Suppressor macrophage (primary cell): ENCODE measurements around the gene EXOC4.

Experiments used
- DNase-seq, 4 experiments: peaks; one replicate each; pipeline ENCODE4 v3.0.0-alpha.2; 2020 to 2022

Gene EXOC4

DNA sequence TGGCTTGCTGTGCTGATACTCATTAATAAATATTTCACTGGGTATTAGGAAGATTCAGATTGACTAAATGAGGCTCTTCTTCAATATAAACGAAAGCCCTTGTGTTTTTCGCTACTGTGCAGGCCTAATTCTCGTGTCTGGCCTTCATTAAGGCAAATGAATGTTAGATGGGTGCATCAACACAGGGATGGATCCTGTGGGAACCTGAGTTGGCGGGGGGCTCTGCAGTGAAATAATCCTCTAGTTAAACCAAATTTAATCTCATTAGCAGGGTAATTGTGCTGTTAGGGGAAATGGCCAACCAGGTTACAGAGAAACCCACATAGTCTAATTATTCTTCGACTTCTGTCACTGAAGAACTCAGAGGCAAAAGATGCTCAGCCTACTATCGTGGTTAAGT, 548.5 kb downstream of the EXOC4 start:
- DNase-seq: no peak

DNA sequence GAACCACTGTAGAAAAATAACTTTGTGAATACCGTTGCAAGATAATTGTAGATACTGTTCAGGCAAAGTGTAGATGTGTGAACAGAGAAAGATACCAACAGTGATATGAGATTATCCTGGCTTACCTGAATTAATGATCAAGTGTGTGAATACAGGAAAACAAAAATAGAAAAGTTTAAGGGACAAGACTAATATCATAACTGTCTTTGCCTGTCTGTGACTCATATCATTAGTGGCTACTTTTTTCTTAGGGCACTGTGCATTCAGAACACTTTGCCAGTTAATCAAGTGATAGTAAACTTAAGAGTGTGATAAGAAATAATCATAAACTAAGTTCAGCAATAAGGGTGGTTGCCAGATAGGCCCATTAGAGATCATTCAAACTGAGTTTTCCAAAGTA, 551.2 kb downstream of the EXOC4 start:
- DNase-seq: no peak

DNA sequence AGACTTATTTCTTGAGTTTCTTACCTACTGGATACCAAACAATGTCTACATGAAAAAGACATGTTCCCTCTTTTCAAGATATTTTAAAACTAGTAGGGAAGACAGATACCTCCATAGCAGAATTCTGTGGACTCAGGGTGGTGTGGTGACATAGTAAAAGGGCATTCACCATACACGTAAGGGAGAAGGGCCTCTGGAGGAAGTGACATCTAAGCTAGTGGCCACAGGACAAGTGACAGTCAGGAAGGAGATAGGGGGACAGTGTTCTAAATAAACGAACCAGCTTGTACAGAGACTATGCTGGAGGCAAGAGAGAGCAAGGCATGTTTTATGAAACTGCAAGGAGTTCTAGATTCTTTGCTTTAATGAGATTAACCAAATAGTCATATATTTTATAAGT, 552.5 kb downstream of the EXOC4 start:
- DNase-seq: no peak

DNA sequence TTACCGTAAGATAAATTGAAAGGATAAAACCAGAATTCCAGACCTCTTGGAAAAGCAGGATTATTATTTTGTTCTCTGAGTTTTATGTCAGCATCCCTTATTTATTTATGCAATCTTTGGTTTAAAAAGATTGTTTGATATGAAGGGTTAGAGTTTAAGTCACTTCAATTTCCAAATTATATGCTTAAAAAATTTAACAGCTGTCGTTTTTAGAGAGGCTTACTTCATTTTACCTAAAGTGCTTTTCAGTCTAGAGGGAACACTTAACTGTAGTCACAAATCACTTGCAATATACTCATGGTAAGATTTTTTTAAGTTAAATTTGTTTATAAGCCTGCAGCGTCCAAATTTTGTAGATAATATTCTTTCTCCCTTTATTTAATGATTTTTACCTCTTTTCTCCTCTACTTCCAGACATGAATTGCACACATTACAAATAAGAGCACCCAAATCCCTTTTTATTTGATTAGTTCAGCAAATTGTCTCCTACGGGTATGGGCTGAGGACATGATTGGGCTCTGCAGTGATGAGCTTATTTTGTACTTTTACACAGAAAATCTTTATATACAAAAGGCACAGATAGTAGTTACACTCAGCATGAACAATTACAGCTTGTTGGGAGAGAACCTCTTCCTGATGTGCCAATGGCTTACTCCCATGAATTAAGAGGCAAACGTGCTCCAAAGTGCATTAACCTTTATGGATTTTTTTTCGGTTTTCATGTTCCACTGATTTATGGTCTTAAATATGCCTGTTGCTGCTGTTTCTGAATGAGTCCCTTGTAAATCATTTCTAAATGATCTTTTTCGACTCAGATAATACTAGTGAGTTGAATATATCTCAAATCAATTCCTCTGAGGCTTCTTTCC, 555.0 kb downstream of the EXOC4 start:
- no peak for DNase-seq

DNA sequence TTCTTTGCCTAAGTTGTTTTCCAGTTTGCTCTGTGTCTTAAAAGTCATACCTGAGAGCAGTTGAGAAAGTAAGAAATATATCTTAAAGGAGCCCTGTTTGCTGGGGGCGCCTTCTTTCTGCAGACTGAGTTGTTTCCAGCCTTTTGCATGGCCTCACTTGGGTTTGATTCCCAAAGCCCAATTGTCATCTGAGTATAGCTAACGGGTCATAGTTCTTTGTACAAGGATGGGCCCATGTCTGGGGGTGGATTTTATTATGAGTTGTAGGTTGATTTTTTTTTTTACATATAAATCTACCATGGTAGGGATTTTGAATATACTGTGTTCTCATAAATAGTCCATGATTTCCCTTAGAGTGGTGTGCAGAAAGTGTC, 555.6 kb downstream of the EXOC4 start:
- DNase-seq: no peak

DNA sequence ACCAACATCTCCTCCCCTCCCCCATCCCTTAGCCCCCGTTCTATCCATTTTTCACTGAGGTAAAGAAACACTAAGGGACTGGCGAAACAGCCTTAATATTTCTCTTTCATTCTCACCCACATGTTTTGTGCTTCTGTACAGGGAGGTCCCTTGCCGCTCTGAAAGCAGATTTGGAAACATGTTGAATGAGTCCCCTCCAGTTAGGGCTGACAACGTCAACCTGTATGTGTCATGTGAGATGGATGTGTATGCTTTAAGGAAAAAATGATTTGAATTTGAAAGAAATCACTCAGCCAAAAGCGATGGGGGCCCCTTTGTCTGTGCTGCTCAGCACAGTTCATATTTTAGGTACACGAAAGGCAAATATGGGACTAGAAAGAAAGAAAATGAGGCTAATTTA, 560.0 kb downstream of the EXOC4 start:
- DNase-seq: no peak

DNA sequence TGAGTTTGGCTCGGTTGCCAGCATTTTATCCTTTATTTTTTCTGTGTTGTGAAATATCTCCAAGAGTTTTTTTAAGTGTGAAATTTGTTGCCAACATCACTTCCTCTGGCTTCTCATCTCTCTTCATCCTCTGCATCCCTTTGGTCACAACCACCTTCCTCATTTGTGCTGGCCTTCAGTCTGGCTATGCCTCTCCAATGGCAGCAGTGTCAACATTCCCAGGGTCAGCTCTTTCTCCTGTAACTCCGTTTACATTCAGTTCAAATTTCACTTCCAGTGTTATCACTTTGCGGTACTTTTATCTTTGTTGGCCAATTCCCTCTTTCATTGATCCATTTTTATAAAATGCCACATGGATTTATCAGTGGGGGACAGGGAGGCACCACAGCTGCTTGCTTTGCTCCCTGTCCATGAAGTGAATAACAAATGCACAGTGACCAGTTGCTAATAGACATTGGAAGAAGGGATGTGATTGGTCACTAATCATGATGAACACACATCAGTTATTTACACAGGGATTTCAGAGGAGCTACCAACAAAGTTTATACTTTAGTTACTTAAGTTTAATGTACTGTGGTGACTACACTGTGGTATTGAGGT, 562.8 kb downstream of the EXOC4 start:
- no peak for DNase-seq

DNA sequence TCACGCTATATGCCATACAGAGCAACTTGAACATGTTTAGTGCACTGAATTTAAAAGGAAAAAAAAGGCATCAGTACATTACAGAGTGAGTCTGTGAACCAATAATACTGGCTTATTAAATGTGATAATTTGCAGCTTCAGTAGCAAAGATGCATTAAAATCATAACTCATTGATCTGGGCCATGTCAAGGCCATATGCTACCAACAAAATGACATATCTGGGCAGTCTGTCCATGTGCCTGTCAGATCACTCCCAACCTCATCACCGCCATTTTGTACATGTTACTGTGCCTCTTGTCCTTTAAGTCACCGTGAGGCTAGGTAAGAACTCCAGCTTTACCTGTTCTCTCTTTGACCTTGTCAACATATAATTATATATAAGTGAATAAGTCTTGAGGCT, 566.8 kb downstream of the EXOC4 start:
- DNase-seq: no peak

DNA sequence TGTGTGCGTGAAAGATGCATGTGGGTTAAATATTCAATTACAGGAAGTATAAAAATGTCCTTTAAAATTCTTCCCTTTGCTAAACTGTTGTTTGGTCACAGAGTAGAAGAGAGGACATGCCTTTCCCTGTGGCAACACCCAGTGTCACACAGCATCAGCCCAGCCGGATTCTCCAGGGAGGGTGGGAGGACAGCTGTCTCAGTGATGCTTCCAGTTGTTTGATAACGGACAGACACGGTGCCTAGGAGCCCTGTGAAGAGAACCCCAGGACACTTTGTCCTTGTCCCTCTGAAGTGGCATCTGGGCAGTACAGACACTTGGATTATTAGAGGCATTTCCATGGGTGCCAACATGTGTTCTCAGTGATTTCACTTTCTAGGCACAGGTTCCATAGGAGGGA, 567.7 kb downstream of the EXOC4 start:
- DNase-seq: no peak

DNA sequence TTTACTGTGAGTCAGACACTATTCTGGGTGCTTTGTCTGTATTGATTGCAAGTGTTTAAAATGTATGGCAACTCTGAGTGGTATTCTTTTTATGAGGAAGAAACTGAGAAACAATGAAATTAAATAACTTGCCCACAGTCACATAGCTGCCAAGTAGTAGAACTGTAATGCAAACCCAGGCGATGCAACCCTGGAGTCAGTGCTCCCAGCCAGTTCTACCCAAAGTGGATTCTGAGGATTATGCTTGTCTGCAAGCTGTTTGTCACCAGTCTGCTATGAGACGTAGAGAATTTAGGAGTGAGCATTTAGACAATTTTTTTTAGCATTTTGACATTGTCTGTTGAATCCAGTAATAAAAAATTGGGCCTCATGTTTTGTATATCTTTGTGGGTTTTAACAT, 568.3 kb downstream of the EXOC4 start:
- DNase-seq: no peak

DNA sequence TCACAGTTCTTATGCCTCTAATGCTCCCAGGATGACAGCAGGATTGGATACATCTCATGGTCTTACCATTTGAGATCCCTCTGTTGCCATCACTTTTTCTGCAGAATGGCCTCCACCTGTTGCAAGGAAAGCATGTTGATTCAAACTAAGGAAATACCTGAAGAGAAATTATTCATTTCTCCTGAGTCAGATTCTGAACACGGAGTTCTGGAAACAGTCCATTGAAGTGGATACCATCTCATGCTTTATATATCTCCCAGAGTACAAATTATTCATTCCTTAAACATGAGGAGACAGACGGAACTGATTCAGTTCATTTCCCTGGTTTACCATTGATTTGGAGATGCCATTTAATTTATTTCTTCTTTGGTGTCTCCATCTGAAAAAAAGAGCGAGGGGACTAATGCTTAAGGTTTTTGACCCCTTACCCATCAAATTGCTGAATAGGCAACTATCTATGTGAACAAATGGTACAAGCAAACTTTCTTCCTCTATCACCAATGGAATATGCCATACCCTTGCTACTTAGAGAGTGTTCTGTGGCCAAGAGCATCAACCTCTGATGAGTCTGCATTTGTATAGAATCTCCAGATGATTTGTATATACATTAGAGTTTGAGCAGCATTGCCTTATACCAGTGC, 569.2 kb downstream of the EXOC4 start:
- no peak for DNase-seq

DNA sequence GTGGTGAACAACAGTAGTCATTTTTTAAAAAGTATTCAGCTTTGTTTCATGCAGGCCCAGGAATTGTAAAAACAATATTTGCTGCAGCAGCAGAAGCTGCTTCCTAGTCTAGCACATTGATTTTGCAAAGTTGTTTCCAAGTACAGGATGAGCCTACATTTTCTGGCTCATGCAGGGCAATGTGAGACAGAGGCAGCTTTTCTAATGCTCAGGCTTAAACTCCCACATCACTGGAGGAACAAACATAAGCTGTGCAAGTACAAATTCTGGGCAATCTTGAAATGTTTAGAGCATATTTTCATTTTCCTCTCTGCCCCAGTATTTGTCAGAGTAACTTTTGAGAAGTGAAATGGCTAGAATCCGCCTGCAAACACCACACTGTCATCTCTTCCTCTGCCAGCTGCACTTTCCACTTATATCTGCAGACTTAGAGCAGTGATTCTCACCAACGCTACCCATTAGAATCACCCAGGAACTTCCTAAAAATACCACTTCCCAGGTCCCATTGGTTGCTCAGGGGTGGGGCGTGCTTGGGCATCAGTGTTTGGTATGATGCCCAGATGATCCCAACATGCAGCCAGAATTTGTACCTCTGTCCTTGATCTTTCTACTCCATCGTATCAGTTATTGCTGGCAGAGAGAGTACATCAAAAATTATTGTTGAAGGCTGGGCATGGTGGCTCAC, 570.1 kb downstream of the EXOC4 start:
- no peak for DNase-seq

DNA sequence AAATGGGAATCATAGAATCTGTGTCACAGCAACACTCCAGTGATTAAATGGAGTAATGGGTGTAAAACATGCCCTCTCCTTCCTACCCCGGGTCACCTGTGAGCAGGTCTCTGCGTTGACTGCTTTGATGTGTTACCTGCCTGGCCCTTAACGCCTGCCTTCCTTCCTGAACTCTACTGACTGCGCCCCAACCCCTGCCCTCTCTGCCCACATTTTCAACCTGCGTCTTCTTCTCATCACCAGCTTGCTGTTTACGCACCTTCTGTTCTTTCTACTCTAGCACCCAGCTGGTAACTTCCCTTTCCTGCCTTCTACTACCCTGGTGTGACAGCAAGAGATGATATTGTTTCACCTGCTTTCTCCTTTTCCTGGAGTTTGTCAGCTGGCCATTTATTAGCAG, 571.3 kb downstream of the EXOC4 start:
- no peak for DNase-seq

DNA sequence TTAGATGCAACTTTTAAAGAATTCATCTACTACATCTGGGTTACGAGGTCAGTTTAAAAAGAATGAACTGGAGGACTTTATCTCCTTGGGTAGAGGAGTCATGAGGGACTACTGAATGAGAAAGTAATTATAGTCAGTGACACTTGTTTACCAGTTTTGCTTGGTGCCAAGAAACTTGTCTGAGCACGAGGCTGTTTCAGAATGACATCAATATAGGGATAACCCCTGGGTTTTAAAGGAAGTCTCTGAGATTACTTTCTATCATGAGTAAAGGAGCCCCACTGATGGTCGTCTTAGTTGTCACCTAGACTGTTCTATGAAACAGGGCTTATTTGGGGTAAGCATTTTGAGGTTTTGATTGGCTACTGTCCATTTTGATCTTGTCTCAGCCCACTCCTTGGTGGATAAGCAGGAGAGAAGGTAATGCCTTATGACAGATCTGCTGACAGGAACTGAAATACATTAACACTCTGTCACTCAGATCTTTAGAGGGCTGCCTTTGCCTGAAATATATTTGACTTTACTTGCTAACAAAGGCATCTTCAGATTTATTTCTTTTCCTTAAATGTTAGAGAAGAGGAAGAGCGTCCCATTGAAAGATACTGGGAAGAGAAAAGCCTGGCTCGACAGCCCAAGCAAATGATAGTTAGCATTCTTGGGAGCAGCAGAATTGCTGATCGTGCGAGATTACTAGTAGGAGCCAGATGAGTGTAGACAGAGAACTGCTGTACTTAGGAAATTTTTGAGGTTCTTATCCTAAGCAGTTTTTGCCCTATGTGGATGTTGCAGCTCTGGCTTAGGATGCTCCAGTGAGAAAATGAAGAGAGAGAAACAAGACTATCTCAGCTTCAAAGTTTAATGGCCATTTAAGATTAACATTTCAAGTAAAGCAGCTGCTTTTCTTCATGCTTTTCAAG, 575.1 kb downstream of the EXOC4 start:
- no peak for DNase-seq

DNA sequence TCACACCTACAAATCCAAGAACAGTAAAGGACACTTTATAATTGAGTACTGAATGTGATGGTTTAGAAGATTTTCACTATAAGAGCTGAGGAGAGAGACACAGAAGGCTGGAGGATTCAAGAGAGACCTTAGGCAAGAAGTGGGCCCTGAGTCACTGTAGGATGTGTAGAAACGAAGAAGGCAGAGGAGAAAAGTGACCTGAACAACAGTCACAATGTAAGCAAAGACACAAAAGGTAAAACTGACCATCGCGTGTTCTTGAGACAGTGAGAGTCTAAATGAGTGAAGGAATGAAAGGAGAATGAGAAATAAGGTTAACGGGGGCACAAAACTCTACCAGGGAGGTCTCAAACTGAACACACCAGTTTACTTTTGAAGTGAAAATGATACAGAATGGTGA, 576.0 kb downstream of the EXOC4 start:
- DNase-seq: no peak

DNA sequence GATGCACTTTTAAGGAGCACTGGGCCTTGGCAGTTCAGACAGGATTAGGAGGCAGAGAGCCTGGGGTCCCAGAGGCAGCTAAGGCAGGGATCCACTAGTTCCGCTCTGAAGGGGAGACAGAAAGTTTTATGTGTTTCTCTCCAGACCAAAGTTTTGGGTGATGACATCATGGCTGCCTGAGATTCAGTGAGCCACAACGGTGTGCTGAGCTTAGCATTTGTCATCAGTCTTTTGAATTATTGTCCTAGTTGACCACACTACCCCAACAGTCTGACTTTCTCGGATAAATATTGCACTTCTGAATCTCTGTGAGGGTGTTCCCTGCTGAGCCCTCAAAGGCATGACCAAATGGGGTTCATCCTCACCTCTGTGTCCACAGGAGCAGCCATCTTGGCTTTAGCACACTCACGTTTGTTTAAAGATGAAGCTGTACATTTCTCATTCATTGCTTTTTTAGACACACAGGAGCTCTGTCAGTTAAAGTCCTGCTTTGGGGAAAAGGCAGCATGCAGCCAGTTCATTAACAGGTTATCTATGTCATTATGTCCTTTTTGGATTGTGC, 576.5 kb downstream of the EXOC4 start:
- DNase-seq: no peak

DNA sequence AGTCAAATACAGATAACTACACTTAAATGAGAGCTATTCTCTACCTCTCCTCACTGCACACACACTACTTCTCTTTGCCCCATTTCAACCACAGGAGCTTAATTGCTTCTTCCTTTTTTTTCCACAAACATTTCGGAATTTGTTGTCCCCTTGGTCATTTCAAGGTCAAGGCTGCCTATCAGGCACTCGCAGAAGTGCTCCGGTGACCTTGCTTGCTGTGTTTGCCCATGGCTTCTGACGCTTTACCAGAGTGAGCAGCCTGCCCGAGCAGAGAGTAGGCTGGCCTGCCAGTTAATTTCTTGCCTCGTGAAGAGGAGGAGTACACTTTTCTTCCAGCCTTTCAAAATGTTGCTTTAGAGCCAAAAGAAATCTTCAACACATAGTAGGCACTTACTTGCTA, 577.2 kb downstream of the EXOC4 start:
- DNase-seq: no peak

DNA sequence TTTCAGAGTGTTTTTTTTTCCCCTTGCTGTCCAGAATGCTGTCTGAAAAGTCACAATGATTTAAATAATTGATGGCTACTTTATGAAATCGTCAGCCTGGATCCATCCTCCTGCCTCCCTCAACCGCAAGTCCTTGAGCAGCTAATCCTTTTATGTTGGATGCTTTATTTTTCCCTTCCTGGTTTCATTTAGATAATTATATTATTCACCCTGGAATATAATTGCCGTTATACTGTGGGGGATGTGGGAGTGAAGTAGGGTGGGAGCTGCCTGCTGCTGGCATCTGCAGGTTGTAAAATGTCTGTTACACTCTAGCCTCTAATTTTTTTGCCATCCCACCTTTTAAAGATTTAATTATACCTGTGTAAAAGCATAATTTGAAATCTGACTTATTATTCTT, 583.8 kb downstream of the EXOC4 start:
- DNase-seq: no peak

DNA sequence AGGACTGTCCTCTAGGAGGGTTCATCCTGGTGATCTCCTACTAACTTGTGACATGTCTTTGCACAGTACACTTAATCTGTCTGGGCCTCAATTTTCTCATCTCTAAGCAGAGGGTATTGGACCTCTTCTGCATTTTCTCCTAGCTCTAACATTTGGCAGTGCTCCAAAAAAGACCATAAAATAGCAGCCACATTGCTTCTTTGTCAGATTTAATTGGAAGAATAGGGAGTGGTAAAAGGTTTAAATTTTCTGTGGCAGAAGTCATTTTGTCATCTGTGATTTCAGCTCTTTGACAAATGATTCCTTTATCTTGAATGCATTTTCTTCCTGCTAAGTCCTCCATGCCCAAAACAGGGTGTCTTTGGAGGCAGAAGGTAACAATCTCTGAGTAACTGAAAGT, 584.3 kb downstream of the EXOC4 start:
- DNase-seq: no peak

DNA sequence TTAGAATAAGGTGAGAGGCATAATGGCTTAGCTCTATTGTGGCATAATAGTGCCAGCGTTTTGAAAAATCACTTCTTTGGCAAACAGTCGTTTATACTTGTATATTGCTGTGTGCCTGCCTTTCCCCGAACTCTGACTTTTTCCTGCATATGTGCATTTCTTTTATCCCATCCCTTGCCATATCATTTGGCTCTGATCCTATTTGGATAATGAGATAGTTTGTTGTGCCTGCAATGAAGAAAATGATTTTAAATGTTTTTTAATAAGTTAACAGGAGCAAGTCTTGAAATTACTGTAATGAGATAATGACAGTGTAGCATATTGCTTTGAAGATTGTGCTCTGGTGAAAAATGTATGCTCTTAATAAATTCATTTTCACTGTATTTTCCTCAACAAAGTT, 586.2 kb downstream of the EXOC4 start:
- DNase-seq: no peak

DNA sequence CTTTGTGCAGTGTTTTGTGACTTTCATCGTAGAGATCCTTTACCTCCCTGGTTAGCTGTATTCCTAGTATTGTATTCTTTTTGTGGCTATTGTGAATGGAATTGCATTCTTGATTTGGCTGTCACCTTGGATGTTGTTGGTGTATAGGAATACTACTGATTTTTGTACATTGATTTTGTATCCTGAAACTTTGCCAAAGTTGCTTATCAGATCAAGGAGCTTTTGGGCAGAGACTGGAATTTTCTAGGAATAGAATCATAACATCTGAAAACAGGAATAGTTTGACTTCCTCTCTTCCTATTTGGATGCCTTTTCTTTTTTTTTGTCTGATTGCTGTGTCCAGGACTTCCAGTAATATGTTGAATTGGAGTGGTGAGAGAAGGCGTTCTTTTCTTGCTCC, 590.5 kb downstream of the EXOC4 start:
- DNase-seq: no peak

DNA sequence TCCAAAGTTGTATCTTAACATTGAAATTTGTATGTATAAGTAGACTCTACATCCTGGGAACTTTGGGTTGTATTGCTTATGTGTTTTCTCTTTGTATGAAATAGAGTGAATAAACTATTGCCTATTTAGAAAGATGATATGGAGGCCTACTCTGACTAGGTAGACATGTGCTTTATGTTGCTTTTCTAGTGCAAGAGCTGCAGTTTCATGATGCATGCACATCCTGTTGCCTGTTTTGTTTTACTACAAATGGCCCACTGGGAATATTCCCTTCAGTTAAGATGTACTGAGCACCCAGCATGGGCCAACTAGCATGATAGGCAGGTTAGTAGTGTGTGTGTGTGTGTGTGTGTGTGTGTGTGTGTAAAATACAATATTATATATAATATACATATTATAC, 592.1 kb downstream of the EXOC4 start:
- DNase-seq: no peak
